ENCODE measurements around the gene SUGP1.

GRCh38 chr19:19234220-19234816, 86.0 kb downstream of the SUGP1 start:
- TF ChIP-seq CTCF (IDR thresholded peaks at IDR 0.05) (no peak), POLR2A (IDR thresholded peaks at IDR 0.05) (no peak), POLR2AphosphoS5 (IDR thresholded peaks at IDR 0.05) (no peak)

Data from stomach (tissue), 4 donors.